Astrocyte of the spinal cord (primary cell): ENCODE results near the gene PCMTD2.

Experiments
- DNase-seq: peaks from one replicate; pipeline ENCODE4 v3.0.0; 2011; ENCODE audit warnings: low read depth, low spot score
- H3K4me3 ChIP-seq: 2 replicates; pipeline ENCODE4 v1.5.1; 2011; ENCODE audit warnings: low read depth, mild to moderate bottlenecking, low read length, moderate library complexity
- CTCF ChIP-seq: IDR thresholded peaks from 2 replicates; pipeline ENCODE4 v1.5.1; 2012; ENCODE audit warnings: low read depth, mild to moderate bottlenecking, low read length, inconsistent platforms
- in situ Hi-C: cut with HindIII; loops from 2 replicates; pipeline ENCODE4 v1.10.0; 2017; ENCODE audit warnings: low sequenced_read_pairs

Gene PCMTD2

GRCh38 chr20:64255361-64256281 lies at the start of gene PCMTD2:
Gene PCMTD2 (plus strand): TSS chr20:64255748. CDS start chr20:64259966, 4,218 bp downstream.
- no peak for TF ChIP-seq CTCF
- peak within 1 kb of the TSS; percentile 82 for H3K4me3 ChIP-seq
- in situ Hi-C loops, result no loop called here
- DNase-seq, result peak; percentile 83

- TF ChIP-seq CTCF, result no peak
- in situ Hi-C loops, result no loop called here
- no peak for DNase-seq
- no peak overlapping the region for H3K4me3 ChIP-seq
Observed at GRCh38 chr20:64206614-64207013, 48.9 kb upstream of the PCMTD2 start.

GRCh38 chr20:64207641-64208590 lies 47.6 kb upstream of the PCMTD2 start:
- TF ChIP-seq CTCF, result no peak
- no peak for DNase-seq
- H3K4me3 ChIP-seq, result no peak overlapping the region
- in situ Hi-C loops, result no loop called here

GRCh38 chr20:64209148-64209547 lies 46.4 kb upstream of the PCMTD2 start:
- no peak for DNase-seq
- in situ Hi-C loops, result no loop called here
- no peak for TF ChIP-seq CTCF
- no peak overlapping the region for H3K4me3 ChIP-seq

- in situ Hi-C loops, result no loop called here
- no peak overlapping the region for H3K4me3 ChIP-seq
- no peak for TF ChIP-seq CTCF
- DNase-seq, result no peak
Observed at GRCh38 chr20:64210656-64211369, 44.7 kb upstream of the PCMTD2 start.
